A172 (cell line): ENCODE results near the gene PTPRN. TPM values are rescaled to one million over a fixed set of nuclear protein-coding genes. Genes with fewer than 3 reads are reported as not detected.

Source experiments
- DNase-seq: peaks from one replicate; pipeline ENCODE4 v3.0.0-alpha.2; 2015; ENCODE audit warnings: low spot score
- total RNA-seq: library from RNA; depleted of rRNA; stranded (reverse); fragments of >200 nt; shearing (Covaris generic); gene quantifications from 2 replicates; pipeline ENCODE4 v1.2.3, GENCODE V29; 2014; rRNA removed

Gene PTPRN
- total RNA-seq, 1 experiment from 2014 or later, result 31.5 TPM

- DNase-seq, result peak; percentile 89
Measured at GRCh38 chr2:219245148-219245898, 63.9 kb downstream of the PTPRN start, which contains the start of the genes GLB1L and STK16. GLB1L (minus strand) TSS chr2:219245444; CDS start chr2:219243573, 1,871 bp downstream. STK16 (plus strand) TSS chr2:219245479; CDS start chr2:219246000, 521 bp downstream.

- DNase-seq, result no peak
Measured at GRCh38 chr2:219244789-219245147, 64.4 kb downstream of the PTPRN start.

GRCh38 chr2:219243291-219243761 is 65.9 kb downstream of the PTPRN start:
- DNase-seq, result no peak

Other genes starting within 250 kb of the PTPRN start
- 0.03 TPM in 1 of 2 replicates, not detected in the other for gene IHH, start 248.5 kb downstream of the PTPRN start, total RNA-seq
- 20.9 and 22.2 TPM in 2 replicates for gene NHEJ1, start 148.6 kb downstream of the PTPRN start, total RNA-seq
- 0.19 and 0.67 TPM in 2 replicates for gene SLC23A3, start 139.4 kb downstream of the PTPRN start, total RNA-seq
- gene CNPPD1, start 132.5 kb downstream of the PTPRN start, total RNA-seq, result 36.7 and 43.8 TPM in 2 replicates
- 120 and 125 TPM in 2 replicates for gene RETREG2, start 131.1 kb downstream of the PTPRN start, total RNA-seq
- 44.1 and 57.6 TPM in 2 replicates for gene ZFAND2B, start 102.6 kb downstream of the PTPRN start, total RNA-seq
- 41.2 and 41.9 TPM in 2 replicates for gene ABCB6, start 90.4 kb downstream of the PTPRN start, total RNA-seq
- 59.0 and 60.7 TPM in 2 replicates for gene ATG9A, start 79.8 kb downstream of the PTPRN start, total RNA-seq
- gene ANKZF1, start 79.6 kb downstream of the PTPRN start, total RNA-seq, result 23.6 and 24.7 TPM in 2 replicates
- 9.6 and 12.1 TPM in 2 replicates for gene GLB1L, start 64.0 kb downstream of the PTPRN start, total RNA-seq
- gene STK16, start 63.9 kb downstream of the PTPRN start, total RNA-seq, result 16.3 and 23.1 TPM in 2 replicates
- gene TUBA4B, start 56.2 kb downstream of the PTPRN start, total RNA-seq, result not detected in 2 replicates
- 106 and 115 TPM in 2 replicates for gene TUBA4A, start 55.5 kb downstream of the PTPRN start, total RNA-seq
- 27.5 and 40.7 TPM in 2 replicates for gene DNAJB2, start 30.0 kb downstream of the PTPRN start, total RNA-seq
- not detected in 2 replicates for gene RESP18, start 23.3 kb upstream of the PTPRN start, total RNA-seq
- gene DNPEP, start 78.5 kb upstream of the PTPRN start, total RNA-seq, result 81.7 and 91.5 TPM in 2 replicates
- gene DES, start 109.0 kb upstream of the PTPRN start, total RNA-seq, result 30.0 and 34.5 TPM in 2 replicates
- gene SPEG, start 125.4 kb upstream of the PTPRN start, total RNA-seq, result 30.0 and 32.9 TPM in 2 replicates
- 52.5 and 54.7 TPM in 2 replicates for gene GMPPA, start 189.5 kb upstream of the PTPRN start, total RNA-seq
- 0.12 and 0.43 TPM in 2 replicates for gene ASIC4, start 205.1 kb upstream of the PTPRN start, total RNA-seq
- gene CHPF, start 234.4 kb upstream of the PTPRN start, total RNA-seq, result 139 and 161 TPM in 2 replicates
- 1.4 and 2.2 TPM in 2 replicates for gene TMEM198, start 234.6 kb upstream of the PTPRN start, total RNA-seq